Epithelial cell of prostate (primary cell): Measurements from ENCODE around the gene CARMIL1.
A peak's percentile ranks its signal among the peaks of the same experiment; 100 is the strongest.
"Not testable (repeated sequence)": the region's sequence is repeated elsewhere in the genome, so short reads cannot be mapped to it uniquely, and the experiment has no call there.

Experiments used
- DNase-seq: peaks from one replicate; pipeline ENCODE4 v3.0.0-alpha.2; 2011; ENCODE audit warnings: low read depth, low spot score
- H3K27ac ChIP-seq: fragments of 450-650 bp; 2 replicates; pipeline ENCODE4 v1.5.1; 2017; ENCODE audit warnings: mild to moderate bottlenecking

The CARMIL1 gene

DNA sequence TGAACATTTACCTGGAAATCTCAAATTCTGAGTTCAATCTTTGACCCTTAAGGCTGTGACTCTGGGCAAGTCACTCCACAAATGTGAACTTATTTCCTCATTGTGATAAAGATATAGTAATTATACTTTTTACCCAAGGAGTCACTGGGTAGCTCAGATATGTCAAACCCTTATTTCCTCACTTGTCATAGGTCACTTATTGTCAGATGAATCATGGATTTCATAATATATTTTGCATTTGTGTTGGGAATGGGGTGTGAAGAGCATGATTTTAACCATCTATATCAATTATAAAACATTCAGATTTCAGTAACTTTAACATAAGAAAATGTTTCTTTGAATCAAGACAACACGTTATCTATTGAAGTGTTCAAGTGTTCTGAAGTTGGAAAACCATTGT lies 3.7 kb upstream of the CARMIL1 start:
- no peak for DNase-seq
- no peak overlapping the region for H3K27ac ChIP-seq

DNA sequence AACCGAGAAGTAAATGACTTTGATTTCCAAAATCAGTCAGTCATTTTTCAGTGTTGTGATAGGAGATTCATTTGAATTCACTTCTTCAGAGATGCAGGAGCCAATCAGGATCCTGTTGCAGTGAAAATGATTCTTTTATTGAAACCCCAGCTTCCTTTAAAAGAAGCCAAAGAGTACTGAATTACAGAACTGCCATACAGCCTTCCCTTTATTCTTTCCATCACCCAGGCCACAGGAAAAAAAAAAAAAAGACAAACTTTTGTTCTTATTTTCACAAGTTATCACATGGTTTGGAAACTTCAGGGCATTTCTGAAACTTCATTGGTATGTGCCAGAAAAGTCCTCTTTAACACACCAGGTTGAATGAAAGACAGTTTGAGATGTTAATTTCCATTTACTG lies 1.8 kb upstream of the CARMIL1 start:
- DNase-seq = no peak
- no peak overlapping the region for H3K27ac ChIP-seq

DNA sequence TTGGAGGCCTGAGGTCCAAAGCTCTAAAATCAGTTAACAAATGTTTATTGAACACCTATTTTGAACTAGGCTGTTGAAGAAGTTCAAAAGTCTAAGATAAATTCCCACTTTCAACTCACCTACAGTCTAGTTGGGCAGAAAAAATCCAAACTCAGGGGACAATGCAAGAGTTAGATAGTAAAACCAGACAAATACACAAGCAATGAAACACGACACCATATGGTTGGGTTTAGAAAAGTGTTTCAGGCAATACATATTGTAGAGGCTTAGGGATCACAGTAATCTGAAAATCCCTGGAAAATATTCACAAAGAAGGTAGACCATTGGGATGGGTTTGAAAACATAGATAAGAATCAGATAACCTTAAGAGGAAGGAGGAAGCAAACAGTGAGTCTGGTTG lies 1.3 kb upstream of the CARMIL1 start:
- no peak overlapping the region for H3K27ac ChIP-seq
- no peak for DNase-seq

DNA sequence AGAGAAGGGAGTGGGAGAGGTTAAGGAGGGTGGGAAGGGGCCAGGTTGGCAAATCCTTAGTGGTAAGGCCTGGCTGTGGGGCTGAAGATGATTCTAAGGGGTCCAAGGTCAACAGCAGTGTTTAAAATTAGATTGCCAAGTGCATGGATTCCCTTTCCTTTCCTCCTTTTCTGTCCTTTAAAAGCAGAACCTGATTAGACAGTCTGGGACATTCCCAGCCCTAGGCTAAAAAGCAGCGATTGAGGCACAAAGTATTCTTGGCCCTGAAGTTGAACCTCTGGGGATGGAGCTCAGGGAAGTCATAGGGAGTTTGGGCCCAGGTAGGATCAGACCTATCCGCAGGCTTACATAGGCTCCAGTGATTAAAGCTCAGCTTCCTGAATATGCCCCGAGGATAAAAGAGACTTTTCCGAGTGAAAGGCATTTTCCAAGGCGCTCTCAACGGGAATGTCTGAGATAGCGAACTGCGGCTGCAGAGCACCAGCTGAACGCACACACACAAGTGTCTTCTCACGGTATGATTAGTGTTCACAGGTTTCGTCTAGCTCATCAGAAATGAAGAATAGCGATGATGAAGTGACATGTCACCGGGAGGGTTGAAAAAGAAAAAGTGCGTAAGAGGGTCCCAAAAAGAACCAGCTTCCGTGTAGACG lies 787 bp upstream of the CARMIL1 start:
- no peak for DNase-seq
- peak overlapping the region; percentile 71 for H3K27ac ChIP-seq

DNA sequence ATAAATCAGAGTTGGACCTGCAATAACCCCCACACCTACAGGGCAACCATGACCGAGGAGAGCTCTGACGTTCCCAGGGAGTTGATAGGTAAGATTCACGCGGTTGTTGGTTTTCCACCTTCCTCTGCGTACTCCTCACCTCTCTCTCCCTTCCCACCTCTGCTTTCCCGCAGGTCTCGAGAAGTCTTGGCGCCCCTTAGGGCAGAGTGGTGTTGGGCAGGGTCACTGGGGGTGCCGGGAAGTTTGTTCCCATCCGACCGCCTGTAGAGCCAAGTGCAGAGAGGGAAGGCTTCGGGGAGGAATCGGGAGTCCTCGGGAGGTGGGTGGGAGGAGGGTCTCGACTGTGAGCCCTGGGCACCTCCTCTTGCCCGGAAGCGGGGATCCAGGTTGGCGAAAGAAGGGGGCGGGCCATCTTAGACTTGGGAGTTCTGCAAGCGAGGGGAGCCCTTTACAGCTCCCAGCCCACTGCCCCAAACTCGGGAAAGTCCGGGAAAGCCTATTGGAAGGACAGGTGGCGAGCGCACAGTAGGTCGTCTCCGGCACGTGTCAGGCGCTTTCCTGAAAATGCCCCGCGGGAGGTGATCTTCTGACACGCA lies 672 bp downstream of the CARMIL1 start:
- DNase-seq = no peak
- peak overlapping the region; percentile 71 for H3K27ac ChIP-seq

DNA sequence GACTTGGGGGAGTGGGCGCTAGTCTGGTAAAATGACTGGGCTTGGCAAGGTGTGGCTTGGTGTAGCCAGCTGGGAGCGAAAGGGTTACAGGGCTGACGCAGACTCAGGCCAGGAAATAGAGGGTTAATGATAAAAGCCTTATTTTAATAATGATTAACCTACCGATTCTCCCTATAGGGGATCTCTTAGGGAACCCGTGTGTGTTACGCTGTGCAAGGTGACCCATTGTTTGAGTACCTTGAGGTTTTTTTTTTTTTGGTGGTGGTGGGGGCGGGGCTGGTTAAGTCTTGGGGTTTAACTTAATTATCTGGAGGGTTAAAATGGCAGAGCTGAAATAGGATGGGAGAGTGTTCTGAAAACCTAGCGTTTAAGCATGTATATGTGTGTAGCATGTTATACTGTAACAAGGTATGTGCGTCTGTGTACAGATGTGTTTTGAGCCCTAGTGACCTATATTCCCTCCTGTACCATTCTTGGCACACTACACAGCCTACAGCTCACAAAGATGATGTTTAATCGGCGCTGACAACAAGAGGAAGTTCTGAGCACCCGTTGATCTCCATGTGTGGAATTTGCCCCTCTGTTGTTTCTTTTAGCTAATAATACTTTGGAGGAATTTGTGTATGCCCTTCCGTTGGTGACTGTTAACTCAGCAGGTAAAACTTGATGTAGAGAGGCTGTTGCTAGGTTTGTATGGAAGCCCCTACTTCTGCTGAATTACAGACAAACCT lies 1.3 kb downstream of the CARMIL1 start:
- no peak for DNase-seq
- peak overlapping the region; percentile 71 for H3K27ac ChIP-seq

DNA sequence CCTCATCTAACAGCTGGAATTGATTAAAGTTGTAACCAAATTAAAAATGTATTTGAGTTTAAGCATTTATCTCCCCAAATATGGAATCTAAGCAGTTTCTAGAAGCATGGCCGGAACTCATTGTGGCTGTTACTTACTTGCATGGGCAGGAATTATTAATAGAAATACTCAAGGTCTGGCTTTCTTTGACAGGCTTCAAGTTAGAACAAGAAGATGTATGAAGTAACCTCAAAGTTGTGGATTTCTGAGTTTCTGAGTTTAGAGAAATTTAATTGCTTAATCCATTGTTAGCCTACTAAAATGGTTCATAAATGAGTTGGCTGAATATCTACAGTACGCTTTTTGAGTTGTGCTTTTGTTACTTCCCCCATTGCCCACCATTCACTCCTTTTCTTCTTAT lies 7.7 kb downstream of the CARMIL1 start:
- H3K27ac ChIP-seq = peak overlapping the region; percentile 7
- DNase-seq = no peak

DNA sequence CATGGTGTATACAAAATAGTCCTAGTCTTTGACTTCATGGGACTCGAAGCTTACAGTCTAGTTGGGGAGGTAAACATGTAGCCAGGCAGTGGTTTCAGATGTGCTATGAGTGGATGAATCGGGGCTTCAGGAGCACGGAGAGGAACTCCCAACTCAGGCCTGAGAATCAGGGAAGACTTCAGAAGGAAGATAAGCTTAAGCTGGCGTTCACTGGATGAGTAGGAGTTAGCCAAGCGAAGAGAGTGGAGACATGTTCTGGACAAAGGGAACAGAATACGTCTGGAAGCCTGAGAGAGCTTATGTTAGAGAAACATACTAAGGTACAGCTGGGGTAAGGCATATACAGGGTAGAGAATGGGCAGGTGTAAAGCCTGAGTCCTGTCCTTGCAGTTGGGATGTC lies 8.8 kb downstream of the CARMIL1 start:
- DNase-seq = no peak
- H3K27ac ChIP-seq = no peak overlapping the region

DNA sequence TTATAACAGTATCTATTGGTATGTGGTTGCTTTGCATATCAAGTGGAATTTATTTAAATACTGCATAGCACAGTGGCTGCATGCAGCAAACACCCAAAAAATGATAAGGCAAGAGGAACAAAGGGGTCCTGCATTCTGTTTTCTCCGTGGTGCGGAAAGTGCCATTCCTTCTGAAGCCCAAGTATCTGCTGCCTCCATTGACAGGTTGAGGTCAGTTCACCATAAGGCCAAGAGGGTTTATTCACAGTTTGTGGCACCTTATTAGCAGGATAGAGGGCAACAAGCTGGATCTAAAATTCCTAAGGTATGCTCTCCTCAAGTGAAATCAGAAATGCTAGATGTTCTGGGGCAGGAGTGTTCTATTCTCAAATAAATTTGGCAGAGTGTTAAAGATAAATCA lies 9.3 kb downstream of the CARMIL1 start:
- no peak for DNase-seq
- H3K27ac ChIP-seq = no peak overlapping the region

DNA sequence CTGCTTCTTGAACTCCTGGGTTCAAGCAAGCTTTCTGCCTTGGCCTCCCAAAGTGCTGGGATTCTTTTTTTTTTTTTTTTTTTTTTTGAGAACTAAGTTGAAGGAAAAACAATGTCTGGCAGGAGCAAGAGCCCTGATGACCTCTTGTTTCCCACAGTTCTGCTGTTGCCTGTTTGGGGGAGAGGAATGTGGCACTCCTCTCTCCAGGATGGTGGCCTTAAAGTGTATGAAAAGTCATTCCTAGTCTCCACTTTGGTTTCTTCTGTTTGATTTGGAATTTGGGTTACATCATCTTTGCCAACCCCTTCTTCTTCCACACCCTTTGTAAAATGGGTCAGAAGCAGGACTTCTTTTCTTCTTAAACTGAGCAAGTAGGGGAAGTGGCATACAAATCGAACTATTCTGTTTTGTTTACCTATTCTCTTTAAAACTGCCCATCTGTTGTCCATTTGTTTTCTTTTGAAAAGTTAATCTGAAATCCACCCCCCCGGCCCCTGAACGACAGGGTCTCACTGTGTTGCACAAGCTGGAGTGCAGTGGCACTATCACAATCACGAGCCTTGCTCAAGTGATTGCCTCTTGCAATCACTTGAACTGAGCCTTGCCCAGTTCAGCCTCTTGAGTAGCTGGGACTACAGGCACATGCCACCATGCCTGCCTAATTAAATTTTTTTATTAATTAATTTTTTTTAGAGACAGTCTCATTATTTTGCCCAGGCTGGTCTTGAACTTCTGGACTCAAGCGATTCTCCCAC lies 11.3 kb downstream of the CARMIL1 start:
- H3K27ac ChIP-seq = no peak overlapping the region
- no peak for DNase-seq

DNA sequence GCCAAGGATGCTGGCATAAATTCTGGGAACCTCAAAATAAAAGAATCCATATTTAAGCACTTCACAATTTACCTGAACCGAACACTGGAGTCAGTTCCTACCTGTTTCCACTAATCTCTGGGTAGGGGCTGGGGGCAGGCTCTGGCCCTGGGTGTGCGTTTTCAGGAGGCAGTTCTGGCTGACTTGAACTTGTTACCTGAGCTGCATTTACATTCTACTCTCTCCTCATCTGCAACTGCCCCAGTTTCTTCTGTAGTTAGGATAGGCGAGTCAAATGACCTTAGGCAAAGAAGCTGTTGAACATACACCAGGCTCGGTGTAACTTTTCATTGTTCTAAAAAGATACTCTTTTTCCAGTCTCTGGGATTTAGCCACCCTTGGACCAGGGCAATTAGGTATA lies 13.2 kb downstream of the CARMIL1 start:
- DNase-seq = no peak
- no peak overlapping the region for H3K27ac ChIP-seq

DNA sequence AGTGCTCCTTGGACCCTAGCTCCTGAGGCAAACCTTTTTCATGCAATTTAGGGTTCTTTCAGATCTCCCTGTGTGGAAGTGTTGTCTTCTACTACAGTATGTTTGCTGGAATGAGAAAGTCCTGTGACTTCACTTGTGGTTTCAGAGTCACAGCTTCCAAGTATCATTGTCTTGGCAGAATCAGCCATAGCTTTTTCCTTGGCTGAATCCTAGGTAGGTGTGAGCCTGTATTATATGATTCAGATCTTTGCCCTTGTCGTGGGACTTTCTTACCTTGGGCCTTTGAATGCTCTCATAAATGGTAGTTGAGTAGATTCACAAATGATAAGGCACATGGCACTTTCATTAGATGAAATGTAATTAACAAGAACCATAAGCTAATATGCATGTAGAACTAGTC lies 16.5 kb downstream of the CARMIL1 start:
- no peak overlapping the region for H3K27ac ChIP-seq
- no peak for DNase-seq

DNA sequence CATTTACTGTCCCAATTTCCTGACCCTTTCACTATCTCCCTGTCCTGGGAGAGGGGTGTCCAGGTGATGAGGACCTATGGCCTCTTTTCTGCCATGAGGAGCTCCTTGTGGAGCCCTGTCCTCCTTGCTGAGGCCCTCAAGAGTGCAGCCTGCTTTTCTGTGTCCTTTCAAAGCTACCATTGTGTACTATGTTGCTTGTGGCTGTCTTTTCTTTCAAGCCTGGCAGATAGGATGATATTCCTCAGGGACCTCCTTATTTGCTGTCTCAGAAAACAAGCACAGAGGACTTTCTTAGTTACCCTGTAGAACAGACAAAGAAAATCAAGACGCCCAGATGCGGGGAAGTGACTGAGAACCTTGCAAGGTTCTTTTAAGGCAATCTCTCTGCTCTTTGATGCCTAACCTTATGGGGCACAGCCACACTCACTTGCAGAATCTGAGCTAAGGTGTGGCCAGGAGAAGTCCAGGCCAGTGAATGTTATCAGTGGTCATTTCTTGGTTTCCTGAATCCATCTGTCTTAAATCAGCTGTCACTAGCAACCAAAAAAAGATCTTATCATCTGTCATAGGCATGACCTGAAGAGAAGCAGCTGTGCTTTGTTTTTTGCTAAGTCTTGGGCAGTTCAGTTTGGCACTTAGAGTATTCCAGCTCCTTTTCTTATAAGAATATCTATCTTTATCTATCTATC lies 17.2 kb downstream of the CARMIL1 start:
- DNase-seq = no peak

DNA sequence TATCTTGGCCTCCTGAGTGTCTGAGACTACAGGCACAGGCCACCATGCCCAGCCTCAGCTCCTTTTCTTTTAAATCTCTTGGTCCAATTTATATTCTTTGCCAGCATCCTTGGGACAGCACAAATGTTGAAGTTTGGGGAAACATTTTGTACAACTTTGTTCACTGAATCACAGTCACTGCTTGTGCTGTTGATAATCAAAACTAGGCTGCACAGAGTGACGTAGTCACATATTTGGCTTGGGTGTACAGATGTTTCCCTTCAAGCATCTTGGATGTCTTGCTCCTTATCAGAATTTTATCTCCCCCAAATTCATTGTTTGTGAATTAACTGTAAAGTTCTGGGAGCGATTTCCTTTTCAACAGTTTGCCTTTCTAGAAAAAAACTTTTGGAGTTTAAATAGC lies 17.9 kb downstream of the CARMIL1 start:
- H3K27ac ChIP-seq = no peak overlapping the region
- no peak for DNase-seq

More for the DNA sequence above, 17.2 kb downstream of the CARMIL1 start:
- H3K27ac ChIP-seq = no peak overlapping the region

DNA sequence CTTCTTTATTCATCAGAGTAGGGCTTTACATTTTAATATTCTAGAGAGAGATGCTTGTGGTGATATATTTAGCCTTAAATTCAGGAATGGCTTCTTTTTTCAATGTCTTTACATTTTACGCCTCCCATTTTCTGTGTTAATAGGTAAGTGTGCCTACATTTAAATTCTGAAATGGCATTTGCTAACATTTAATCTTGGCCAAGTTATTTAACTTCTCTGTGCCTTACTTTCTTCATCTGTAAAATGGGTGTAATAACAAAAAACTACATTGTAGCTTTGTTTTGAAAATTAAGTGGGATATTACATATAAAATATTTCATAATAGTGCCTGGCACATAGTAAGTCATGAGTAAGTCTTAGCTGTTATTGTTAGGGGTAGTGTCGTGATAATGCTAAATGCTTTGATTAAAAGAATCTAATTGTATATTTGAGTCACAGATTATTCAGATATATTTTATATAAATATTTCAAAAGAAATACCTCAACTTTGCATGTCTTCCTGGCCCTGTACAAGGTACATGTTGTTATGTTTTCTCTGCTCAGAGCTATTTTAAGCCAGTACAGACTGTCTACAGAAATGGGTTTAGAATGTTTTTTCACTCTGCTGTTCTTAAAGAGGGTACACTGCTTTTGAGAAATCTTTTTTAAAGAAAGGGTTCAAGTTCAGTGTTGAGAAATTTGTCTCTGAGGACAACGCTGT lies 18.8 kb downstream of the CARMIL1 start:
- DNase-seq = no peak
- no peak overlapping the region for H3K27ac ChIP-seq

DNA sequence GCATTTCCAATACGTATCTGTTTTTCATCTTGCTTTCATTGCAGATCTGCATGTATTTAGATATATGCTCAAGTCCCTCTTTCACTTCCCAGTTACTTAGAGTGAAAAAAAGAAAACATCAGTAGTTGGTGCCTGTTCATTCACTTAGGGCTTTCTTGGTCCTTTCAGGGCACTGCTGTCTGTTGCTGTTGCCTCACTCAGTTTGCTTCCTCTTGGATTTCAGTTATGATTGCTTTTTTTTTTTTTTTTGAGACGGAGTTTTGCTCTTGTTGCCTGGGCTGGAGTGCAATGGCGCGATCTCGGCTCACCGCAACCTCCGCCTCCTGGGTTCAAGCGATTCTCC lies 19.3 kb downstream of the CARMIL1 start:
- H3K27ac ChIP-seq, DNase-seq: not testable (repeated sequence)

DNA sequence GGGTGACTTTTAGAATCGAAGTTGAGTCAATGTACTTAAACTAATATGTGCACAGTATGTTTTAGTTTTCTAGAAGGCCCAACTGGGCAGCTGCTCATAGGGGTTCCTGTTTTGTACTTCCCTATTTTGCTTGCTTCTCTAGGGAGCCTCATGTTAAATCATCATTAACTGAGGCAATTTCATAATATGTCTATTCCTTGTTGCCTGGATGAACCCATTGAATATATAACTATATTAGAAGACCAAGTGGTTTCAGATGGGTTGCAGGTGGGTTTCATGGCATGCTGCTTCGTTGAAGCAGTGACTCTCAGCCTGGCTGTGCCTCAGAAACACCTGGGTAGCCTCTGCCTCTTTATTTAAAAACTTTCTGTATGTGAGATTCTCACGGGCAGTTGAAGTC lies 22.2 kb downstream of the CARMIL1 start:
- H3K27ac ChIP-seq = no peak overlapping the region
- no peak for DNase-seq

DNA sequence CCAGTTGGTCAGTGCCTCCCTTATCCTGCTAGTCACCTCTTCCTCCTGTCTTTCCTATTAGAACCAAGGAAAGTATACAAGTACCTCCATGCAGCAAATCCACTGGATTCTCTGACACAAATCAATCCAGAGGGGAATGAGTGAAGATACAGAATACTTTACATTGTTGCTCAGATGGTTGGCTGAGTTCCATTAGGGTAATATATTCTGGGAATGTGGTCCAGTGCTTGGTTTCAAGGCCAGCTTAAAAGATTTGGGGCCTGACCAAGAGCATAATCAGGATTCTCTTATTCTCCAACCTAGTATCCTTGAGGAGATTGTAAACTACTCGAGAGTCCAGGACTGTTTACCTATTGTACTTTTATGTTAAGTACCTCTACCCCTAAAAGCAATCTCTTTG lies 23.0 kb downstream of the CARMIL1 start:
- DNase-seq = no peak
- H3K27ac ChIP-seq = no peak overlapping the region

DNA sequence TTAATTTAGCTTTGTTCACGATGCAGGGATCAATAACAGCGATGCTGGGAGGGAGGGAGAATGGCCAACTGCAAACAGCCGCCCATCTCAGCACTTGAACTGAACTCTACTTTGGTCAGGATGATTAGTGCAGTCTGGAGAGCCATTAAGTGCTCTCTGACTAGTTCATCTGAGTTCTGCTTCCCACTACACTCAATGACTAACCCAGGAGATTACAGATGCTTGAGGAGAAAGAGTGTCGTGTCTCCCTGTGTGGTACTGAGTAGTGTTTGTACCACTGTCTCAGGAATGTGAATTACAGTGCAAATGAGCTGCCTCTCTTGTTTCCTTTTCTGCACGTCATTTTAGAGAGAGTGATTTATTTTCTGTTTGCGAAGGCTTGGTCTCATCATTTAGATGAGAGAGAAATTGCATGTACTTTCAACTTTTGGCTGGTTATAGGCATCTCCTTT lies 23.5 kb downstream of the CARMIL1 start:
- DNase-seq = no peak
- H3K27ac ChIP-seq = no peak overlapping the region

DNA sequence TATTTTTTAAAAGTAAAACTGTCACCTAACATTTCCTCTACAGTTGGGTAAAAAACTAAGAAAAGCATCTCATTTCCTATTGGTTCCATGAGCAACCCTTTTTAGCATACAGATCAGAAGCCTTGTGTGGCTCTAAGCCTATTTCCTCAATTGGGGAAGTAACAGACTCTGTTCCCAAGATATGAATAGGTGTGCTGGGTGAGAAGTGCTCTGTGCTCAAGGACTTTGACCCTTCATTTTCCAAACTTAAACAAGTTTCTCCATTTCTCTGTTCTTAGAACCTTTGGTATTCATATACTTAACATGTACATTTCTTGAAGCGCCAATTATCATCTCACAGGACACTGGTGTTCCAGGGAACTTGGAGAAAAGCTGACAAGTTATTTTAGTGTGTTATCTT lies 24.1 kb downstream of the CARMIL1 start:
- DNase-seq = no peak
- no peak overlapping the region for H3K27ac ChIP-seq
